AG10803 (cell line): ENCODE results near the gene ROBO1.

Source experiments
- DNase-seq: peaks from one replicate; pipeline ENCODE4 v3.0.0; 2010; ENCODE audit warnings: low read depth
- H3K4me3 ChIP-seq: 2 replicates; pipeline ENCODE4 v1.5.1; 2011; ENCODE audit warnings: mild to moderate bottlenecking, low read length, control low read depth
- TF ChIP-seq, protein P1 (sequence below): conservative IDR thresholded peaks from 2 replicates; pipeline ENCODE4 v1.5.1; 2011; ENCODE audit warnings: mild to moderate bottlenecking, low read length, control low read depth, inconsistent platforms

The ROBO1 gene

DNA sequence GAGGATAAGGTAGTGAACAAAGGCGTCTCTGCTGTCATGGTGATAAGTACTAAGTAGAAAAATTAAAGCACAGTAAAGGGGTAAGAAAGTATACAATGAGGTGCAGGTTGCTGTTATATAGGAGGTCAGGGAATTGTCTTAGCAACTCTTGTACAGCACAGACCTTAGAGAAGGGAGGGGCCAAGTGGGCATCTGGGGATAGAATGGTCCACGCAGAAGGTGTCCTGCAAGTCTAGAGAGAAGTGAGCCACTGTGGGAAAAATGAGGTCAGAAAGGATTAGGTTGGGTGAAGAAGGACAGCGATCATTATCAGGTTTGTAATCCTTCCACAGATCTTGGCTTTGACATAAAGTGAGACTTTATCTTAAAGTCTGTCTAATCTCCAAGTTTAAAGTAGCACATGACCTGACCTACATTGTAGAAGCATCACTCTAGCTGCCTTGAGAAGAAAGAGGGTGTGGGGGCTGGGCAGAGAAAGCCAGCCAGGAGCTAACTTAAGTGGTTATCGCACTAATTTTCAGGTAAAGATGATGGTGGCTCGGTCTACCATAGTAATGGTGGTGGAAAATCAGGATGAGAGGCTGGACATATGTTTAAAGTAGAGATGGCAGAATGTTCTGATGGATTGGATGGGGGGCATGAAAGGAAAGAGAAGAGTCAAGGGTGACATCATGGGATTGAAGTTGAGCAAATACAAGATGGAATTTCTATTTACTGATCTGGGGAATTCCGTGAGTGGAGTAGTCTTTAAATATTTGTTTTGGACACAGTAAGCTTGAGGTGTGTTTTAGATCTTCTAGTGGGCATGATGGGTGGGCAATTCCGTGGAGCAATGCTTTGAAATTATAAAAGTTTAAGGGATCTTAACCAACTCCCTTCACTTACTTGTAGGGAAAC lies 919.2 kb downstream of the ROBO1 start:
- no peak overlapping the region for H3K4me3 ChIP-seq
- no peak for DNase-seq
- TF ChIP-seq, protein P1, sequence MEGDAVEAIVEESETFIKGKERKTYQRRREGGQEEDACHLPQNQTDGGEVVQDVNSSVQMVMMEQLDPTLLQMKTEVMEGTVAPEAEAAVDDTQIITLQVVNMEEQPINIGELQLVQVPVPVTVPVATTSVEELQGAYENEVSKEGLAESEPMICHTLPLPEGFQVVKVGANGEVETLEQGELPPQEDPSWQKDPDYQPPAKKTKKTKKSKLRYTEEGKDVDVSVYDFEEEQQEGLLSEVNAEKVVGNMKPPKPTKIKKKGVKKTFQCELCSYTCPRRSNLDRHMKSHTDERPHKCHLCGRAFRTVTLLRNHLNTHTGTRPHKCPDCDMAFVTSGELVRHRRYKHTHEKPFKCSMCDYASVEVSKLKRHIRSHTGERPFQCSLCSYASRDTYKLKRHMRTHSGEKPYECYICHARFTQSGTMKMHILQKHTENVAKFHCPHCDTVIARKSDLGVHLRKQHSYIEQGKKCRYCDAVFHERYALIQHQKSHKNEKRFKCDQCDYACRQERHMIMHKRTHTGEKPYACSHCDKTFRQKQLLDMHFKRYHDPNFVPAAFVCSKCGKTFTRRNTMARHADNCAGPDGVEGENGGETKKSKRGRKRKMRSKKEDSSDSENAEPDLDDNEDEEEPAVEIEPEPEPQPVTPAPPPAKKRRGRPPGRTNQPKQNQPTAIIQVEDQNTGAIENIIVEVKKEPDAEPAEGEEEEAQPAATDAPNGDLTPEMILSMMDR, result no peak

DNA sequence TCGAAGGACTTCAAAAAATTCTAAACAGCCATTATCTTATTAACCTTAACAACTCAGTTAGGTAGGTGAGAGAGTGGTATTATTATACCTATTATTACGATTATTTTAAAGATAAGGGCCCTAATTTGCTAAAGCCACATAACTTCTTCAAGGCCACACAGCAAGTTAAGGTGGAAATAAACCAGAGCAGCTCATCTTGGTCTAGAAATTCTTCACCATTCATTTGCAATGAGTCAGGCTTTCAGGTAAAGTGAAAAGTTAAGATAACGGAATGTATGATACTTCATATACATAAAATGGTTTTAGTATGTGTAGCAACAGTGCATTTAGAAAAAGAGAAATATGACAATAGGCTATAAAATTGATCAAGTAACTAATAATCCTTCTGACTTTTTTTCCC lies 920.2 kb downstream of the ROBO1 start:
- no peak overlapping the region for H3K4me3 ChIP-seq
- TF ChIP-seq, protein P1, result no peak
- no peak for DNase-seq

DNA sequence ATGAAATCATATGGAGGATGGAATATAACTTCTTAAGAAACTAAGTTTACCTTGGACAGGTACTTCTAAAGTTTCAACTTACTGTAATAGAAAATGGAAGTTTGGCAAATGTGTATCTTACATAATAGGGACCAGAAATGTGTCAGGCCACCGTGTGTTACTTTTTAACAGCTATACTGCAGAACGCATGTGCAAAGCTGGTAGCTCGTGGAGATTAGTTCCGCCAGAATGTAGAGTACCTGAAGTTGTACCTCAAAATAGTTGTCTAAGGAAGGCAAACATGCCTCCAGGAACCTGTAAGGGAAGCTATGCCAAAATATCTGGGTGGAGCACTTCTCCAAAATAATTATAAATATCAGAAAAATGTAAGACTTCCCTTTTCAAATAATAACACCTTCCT lies 920.6 kb downstream of the ROBO1 start:
- no peak for DNase-seq
- TF ChIP-seq, protein P1, result no peak
- no peak overlapping the region for H3K4me3 ChIP-seq

DNA sequence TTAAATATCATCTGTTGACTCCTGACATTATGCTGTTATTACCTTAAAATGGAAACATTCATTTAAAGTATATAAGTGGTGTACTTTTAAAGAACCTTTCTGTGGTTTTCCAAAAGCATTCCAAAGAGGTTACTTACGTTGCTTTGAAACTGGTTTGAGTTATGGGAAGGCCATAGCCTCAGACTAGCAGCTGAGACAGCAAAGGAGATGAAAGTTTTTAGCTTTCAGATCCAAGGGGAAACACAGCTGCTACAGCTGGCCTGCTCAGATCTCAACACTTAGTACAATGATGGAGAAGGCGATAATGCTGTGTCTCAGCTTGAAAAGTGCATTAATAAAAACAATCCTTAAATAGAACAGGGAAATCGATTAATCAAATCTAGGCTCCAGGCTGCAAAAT lies 921.1 kb downstream of the ROBO1 start:
- peak; percentile 42 for DNase-seq

DNA sequence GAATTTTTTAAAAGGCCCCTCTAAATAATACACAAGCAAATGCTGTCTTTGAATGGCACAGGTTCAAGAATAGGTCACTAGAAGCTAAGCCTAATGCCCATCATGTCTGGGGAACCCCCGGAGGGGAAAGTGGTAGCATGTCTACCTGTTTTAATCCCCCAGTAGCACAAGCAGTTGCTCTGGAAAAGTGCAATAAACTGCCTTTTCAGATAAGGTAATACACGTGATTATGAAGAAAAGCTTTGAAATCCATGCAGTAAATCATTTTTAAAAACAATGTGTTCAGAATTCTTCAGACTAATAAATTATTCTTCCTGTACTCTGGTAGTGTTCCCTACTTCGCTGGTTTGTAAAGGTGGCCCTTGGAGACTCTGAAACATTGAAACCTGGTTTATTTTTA lies 922.2 kb downstream of the ROBO1 start:
- H3K4me3 ChIP-seq, result no peak overlapping the region
- no peak for DNase-seq
- TF ChIP-seq, protein P1, result no peak

More for the DNA sequence above, 921.1 kb downstream of the ROBO1 start:
- TF ChIP-seq, protein P1, result no peak
- H3K4me3 ChIP-seq, result no peak overlapping the region

DNA sequence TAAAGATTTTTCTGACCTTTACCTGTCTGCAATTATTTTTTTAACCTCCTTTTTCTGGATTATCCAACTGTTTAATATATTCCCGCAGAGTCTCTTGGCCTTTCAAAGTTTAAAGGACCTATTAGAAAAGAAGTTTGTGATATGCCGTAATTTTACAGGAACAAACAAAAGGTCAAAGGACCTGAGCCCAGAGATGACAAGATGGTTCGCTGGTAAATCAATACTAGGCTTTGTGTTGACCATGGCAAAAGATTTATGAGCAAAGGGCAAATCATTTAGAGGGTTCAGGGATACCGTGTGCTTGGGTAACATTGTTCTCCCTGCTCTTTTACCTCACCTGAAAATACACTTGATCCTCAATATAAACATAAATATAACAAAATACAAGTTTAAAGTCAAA lies 923.5 kb downstream of the ROBO1 start:
- TF ChIP-seq, protein P1, result no peak
- DNase-seq, result no peak
- no peak overlapping the region for H3K4me3 ChIP-seq

DNA sequence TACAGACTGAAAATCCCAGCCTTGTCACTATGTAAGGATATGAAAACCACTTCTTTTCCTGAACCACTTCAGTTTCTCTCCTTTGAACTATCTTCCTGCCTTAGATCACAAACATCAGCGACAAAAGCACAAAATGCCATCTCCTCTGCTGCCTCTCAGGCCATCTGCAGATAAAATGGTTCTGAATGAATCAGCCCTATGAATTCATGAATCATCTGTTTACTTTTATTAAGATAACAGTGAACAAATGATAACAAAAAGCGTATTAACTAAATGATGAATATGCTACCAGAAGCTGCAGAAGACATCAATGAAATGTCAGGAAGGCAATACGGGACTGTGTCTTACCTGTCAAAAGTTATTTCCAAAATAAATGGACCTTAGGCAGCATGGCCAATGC lies 928.1 kb downstream of the ROBO1 start:
- H3K4me3 ChIP-seq, result no peak overlapping the region
- TF ChIP-seq, protein P1, result no peak
- DNase-seq, result no peak
